Transverse colon (tissue), 4 donors: ENCODE data around the gene PITX3. TPM values are rescaled to one million over a fixed set of nuclear protein-coding genes. Genes with fewer than 3 reads are reported as not detected.

Source experiments
- DNase-seq: peaks from one replicate; pipeline ENCODE4 v3.0.0-alpha.2; 2019
- H3K27ac ChIP-seq, 4 donors: fragments of 200-600 bp; sonication (generic); 2 replicates each; pipeline ENCODE4 v1.5.1; 2016 to 2018; ENCODE audit warnings: inconsistent platforms in 4 of 4
- H3K27me3 ChIP-seq: fragments of 200-600 bp; sonication (generic); 2 replicates; pipeline ENCODE4 v1.5.1; 2017; ENCODE audit warnings: inconsistent platforms
- H3K36me3 ChIP-seq, 4 donors: fragments of 200-600 bp; sonication (generic); 2 replicates each; pipeline ENCODE4 v1.5.1; 2017 to 2019; ENCODE audit warnings: inconsistent platforms in 4 of 4
- H3K4me1 ChIP-seq, 4 donors: fragments of 200-600 bp; sonication (generic); 2 replicates each; pipeline ENCODE4 v1.5.1; 2017 to 2020; ENCODE audit warnings: inconsistent platforms in 4 of 4
- H3K4me3 ChIP-seq, 4 donors: fragments of 200-600 bp; sonication (generic); 1 replicate in 1 of 4; 2 replicates in 3 of 4; pipeline versions ENCODE4 v1.5.1 to v1.6.1; 2017 to 2019; ENCODE audit warnings: inconsistent platforms in 4 of 4
- H3K9me3 ChIP-seq, 2 donors: fragments of 200-600 bp; sonication (generic); 2 replicates each; pipeline ENCODE4 v1.5.1; 2017 to 2019; ENCODE audit warnings: inconsistent platforms in 2 of 2
- EP300 ChIP-seq: sonication (generic); formaldehyde crosslinking; IDR thresholded peaks from one replicate; pipeline ENCODE4 v1.6.1; 2017; ENCODE audit warnings: antibody characterized with exemption, low read depth
- POLR2A ChIP-seq: fragments of 450-650 bp; IDR thresholded peaks from one replicate; pipeline ENCODE4 v1.6.1; 2016; ENCODE audit warnings: antibody characterized with exemption, mild to moderate bottlenecking, moderate library complexity
- POLR2AphosphoS5 ChIP-seq, 3 donors: sonication (generic); formaldehyde crosslinking; IDR thresholded peaks; one replicate each; pipeline ENCODE4 v1.6.1; 2016; ENCODE audit warnings: antibody characterized with exemption in 3 of 3
- WGBS, 2 donors: methylation state at CpG; one replicate each; pipeline ENCODE4 v1.1.5; 2018; ENCODE audit warnings: low coverage in 1 of 2; 5-methylcytosine and 5-hydroxymethylcytosine counted together
- in situ Hi-C, 4 donors: fragments of 200-750 bp; cut with MboI; loops; one replicate each; pipeline versions ENCODE4 v1.15.0 to v1.15.1; 2017; ENCODE audit warnings: low sequenced_read_pairs in 3 of 4, low pct_ligation_motif_present in 1 of 4, low pct_unique_long_range_greater_than_20kb in 1 of 4
- intact Hi-C: fragments of 100-400 bp; cut with DNase I; formaldehyde crosslinking; loops from one replicate; pipeline ENCODE4 v1.15.1; 2023; ENCODE audit warnings: low total_unique reads
- total RNA-seq, 4 donors: library from RNA; depleted of rRNA; stranded (reverse); fragments of >200 nt; gene quantifications; one replicate each; pipeline ENCODE4 v1.1.0, GENCODE V29; 2016
- TF ChIP-seq, protein P1 (sequence below), 5 experiments: fragments of 200-600 bp in 3 of 5; fragments of 450-650 bp in 2 of 5; sonication (generic) in 3 of 5; IDR thresholded peaks; 1 replicate in 2 of 5; 2 replicates in 3 of 5; pipeline ENCODE4 v1.5.1; 2016 to 2017; ENCODE audit warnings: antibody characterized with exemption in 5 of 5, inconsistent platforms in 3 of 5, mild to moderate bottlenecking in 2 of 5, moderate library complexity in 1 of 5

Gene PITX3
- total RNA-seq, 4 donors from 2014 or later, result not detected

DNA sequence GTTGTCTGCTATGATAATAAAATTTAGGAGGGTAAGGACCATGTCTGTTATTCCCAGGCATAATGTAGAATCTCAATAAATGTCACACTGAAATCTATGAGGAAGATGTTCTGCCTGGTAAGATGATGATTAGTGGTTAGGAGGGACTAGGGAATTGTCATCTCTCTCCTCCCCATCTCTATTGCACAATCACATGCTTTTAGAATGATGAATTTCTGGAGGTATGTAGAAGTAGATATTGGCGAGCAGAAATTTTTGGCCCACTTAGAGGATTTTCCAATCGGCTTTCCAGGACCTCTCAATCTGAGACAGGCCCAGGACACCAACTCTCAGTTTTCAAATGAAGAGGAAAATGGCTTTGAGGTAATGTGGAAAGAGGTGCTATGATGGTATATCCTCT lies 2.0 kb upstream of the PITX3 start:
- DNase-seq, result no peak
- no peaks in the 10 kb centered on the region for H3K36me3 ChIP-seq
- intact Hi-C loops (no loop called here), in situ Hi-C loops (no loop called here)
- peaks cover 21 to 52% (median 48%) of the 10 kb centered on the region in 4 donors for H3K4me1 ChIP-seq
- H3K27me3 ChIP-seq, result peaks cover 34% of the 10 kb centered on the region
- no peak overlapping the region for H3K27ac ChIP-seq
- TF ChIP-seq POLR2A (no peak), EP300 (no peak), POLR2AphosphoS5 (IDR thresholded peaks at IDR 0.05) (no peak)
- TF ChIP-seq, protein P1, sequence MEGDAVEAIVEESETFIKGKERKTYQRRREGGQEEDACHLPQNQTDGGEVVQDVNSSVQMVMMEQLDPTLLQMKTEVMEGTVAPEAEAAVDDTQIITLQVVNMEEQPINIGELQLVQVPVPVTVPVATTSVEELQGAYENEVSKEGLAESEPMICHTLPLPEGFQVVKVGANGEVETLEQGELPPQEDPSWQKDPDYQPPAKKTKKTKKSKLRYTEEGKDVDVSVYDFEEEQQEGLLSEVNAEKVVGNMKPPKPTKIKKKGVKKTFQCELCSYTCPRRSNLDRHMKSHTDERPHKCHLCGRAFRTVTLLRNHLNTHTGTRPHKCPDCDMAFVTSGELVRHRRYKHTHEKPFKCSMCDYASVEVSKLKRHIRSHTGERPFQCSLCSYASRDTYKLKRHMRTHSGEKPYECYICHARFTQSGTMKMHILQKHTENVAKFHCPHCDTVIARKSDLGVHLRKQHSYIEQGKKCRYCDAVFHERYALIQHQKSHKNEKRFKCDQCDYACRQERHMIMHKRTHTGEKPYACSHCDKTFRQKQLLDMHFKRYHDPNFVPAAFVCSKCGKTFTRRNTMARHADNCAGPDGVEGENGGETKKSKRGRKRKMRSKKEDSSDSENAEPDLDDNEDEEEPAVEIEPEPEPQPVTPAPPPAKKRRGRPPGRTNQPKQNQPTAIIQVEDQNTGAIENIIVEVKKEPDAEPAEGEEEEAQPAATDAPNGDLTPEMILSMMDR (IDR thresholded peaks at IDR 0.05), result no peak
- WGBS, 2 donors, result 82 to 91% methylated on average over 2 of the region's 2 CpGs
- no peak overlapping the region for H3K4me3 ChIP-seq
- H3K9me3 ChIP-seq, result no peaks in the 10 kb centered on the region

DNA sequence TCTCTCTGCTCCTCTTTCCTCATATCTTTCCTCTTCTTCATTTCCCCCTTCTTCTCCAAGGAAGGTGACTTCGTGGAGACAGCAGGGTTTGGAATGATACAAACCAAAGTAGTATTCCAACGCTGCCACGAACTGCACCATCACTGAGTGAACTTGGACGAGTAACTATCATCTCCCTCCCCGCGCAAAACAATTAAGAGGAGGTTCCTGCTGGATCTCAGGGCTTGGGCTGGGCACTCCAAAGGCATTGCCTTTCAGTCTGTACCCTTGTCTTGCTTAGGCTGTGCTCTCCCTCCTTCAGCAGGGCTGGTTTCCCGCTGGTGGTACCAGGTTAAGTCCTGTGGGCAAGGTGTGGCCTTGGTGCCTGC lies 790 bp upstream of the PITX3 start:
- 17 to 18% methylated on average over 1 to 7 of the region's 7 CpGs for WGBS, 2 donors
- DNase-seq, result no peak
- in situ Hi-C loops (no loop called here), intact Hi-C loops (no loop called here)
- Histone ChIP-seq H3K4me1 (peaks cover 13 to 40% (median 37%) of the 10 kb centered on the region in 4 donors), H3K27me3 (peaks cover 42% of the 10 kb centered on the region), H3K9me3 (no peaks in the 10 kb centered on the region), H3K36me3 (no peaks in the 10 kb centered on the region), H3K4me3 (peak overlapping the region in 3 of 4 donors; percentile 39 to 63 (median 48)), H3K27ac (no peak overlapping the region)
- no peak for TF ChIP-seq POLR2A
- no peak for TF ChIP-seq POLR2AphosphoS5 (IDR thresholded peaks at IDR 0.05)
- TF ChIP-seq EP300, result no peak
- TF ChIP-seq, protein P1 (IDR thresholded peaks at IDR 0.05), result no peak

DNA sequence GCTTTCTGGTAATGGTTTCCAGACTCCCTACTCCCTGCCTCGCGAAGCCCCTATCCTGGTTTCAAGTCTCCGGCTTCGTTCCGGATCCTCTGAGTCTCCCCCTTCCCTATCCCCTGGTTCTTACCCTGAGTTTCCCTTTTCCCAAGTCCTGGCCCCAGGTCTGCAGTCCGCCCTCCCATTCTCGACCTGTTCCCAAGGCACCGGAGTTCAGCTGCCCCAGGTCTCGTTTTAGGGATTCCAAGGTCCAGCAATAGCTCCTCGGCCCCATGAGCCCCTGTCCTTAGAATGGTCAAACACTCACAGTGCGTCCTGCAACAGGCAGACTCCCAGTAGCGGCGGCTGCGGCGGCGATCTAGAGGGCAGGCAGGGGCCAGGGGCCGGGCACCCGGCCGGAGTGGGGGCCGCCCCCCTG lies 274 bp downstream of the PITX3 start:
- Histone ChIP-seq H3K9me3 (no peaks in the 10 kb centered on the region), H3K36me3 (no peaks in the 10 kb centered on the region), H3K4me1 (peaks cover 13 to 29% (median 27%) of the 10 kb centered on the region in 4 donors), H3K27me3 (peaks cover 53% of the 10 kb centered on the region), H3K27ac (no peak overlapping the region), H3K4me3 (peak overlapping the region; percentile 24 to 63 (median 44))
- no peak for DNase-seq
- in situ Hi-C loops, result no loop called here
- 0 to 8% methylated on average over 9 to 19 of the region's 20 CpGs for WGBS, 2 donors
- intact Hi-C loops, result no loop called here
- no peak for TF ChIP-seq POLR2A
- no peak for TF ChIP-seq POLR2AphosphoS5 (IDR thresholded peaks at IDR 0.05)
- TF ChIP-seq, protein P1 (IDR thresholded peaks at IDR 0.05), result no peak
- no peak for TF ChIP-seq EP300

- DNase-seq, result no peak
- in situ Hi-C loops, result no loop called here
- no peaks in the 10 kb centered on the region for H3K36me3 ChIP-seq
- WGBS, 2 donors, result 39% methylated on average over 39 of the region's 39 CpGs; no CpG with 5 or more reads in 1 of the 2 donors
- intact Hi-C loops, result no loop called here
- TF ChIP-seq POLR2A (no peak), EP300 (no peak), POLR2AphosphoS5 (IDR thresholded peaks at IDR 0.05) (no peak)
- TF ChIP-seq, protein P1 (IDR thresholded peaks at IDR 0.05), result no peak
- H3K27ac ChIP-seq, result no peak overlapping the region
- H3K27me3 ChIP-seq, result peaks cover 57% of the 10 kb centered on the region
- peaks cover 13 to 28% (median 26%) of the 10 kb centered on the region in 4 donors for H3K4me1 ChIP-seq
- peak overlapping the region; percentile 24 to 63 (median 44) for H3K4me3 ChIP-seq
- H3K9me3 ChIP-seq, result no peaks in the 10 kb centered on the region
These were observed 763 bp downstream of the PITX3 start for GRCh38 chr10:102240467-102241031.
